Esophagus (tissue), 2 donors: Measurements from ENCODE around the gene MAOA. TPM values are rescaled to one million over a fixed set of nuclear protein-coding genes. Genes with fewer than 3 reads are reported as not detected.

ENCODE experiments used
- H3K27ac ChIP-seq, 2 donors: one replicate each; pipeline ENCODE4 v1.5.1; 2013; ENCODE audit warnings: low read depth in 2 of 2, mild to moderate bottlenecking in 2 of 2, inconsistent platforms in 1 of 2, low read length in 1 of 2, moderate library complexity in 1 of 2
- H3K27me3 ChIP-seq, 2 donors: one replicate each; pipeline ENCODE4 v1.6.1; 2013; ENCODE audit warnings: low read length in 2 of 2, control low read depth in 1 of 2, mild to moderate bottlenecking in 1 of 2; ENCODE audit not compliant: insufficient read depth in 2 of 2, control insufficient read depth in 1 of 2
- H3K36me3 ChIP-seq, 2 donors: one replicate each; pipeline ENCODE4 v1.6.1; 2013; ENCODE audit warnings: low read length in 1 of 2; ENCODE audit not compliant: control insufficient read depth in 2 of 2, insufficient read depth in 2 of 2
- H3K4me1 ChIP-seq, 2 donors: one replicate each; pipeline ENCODE4 v1.6.1; 2013; ENCODE audit warnings: low read length in 1 of 2; ENCODE audit not compliant: control insufficient read depth in 2 of 2, insufficient read depth in 2 of 2
- H3K4me3 ChIP-seq, 2 donors: one replicate each; pipeline ENCODE4 v1.5.1; 2013; ENCODE audit warnings: low read length in 2 of 2, mild to moderate bottlenecking in 2 of 2, low read depth in 1 of 2, moderate library complexity in 1 of 2
- H3K9me3 ChIP-seq, 2 donors: one replicate each; pipeline ENCODE4 v1.6.1; 2013; ENCODE audit warnings: mild to moderate bottlenecking in 2 of 2, low read depth in 1 of 2, low read length in 1 of 2, moderate library complexity in 1 of 2; ENCODE audit not compliant: control insufficient read depth in 2 of 2, insufficient read depth in 1 of 2
- WGBS, 2 donors: extraction: QIAGEN DNeasy Blood & Tissue Kit; methylation state at CpG; one replicate each; pipeline ENCODE4 v1.1.7; 2013; 5-methylcytosine and 5-hydroxymethylcytosine counted together
- polyA plus RNA-seq, 2 donors: library from polyadenylated mRNA; stranded (reverse); fragments of 200-250 nt; gene quantifications; one replicate each; pipeline ENCODE4 v1.2.3, GENCODE V29; 2013
- donor health status: healthy with polysubstance abuse.
- donor health status: Bipolar disorder and iron deficiency.

The MAOA gene
- polyA plus RNA-seq, 2 donors = 22.9 to 43.9 TPM

DNA sequence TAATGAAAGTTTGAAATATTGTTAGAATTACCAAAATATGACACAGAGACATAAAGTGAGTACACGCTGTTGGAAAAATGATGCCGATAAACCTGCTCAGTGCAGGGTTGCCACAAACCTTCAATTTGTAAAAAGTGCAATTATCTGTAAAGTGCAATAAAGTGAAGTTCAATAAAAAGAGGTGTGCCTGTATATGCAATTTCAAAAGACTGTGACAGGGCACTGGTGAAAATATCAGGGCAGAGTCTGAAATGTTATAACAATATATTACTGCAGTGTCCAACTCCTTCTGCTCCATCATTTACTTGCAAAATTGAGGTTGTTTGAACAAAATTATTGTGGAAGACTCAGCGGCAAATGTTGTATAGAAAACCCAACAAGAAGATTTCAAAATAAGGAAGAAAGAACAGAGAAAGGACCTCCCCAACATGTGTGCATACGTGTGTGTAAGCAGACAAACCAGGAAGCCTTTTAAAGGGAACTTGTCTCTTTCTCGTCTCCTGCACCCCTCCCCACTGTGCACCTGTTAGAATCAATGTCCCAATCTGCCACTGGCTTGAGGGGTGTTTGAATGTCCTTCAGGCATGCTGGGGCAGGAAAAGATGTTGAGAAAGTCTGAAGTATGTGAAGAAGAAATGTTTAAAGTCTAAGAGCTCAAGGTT is 130.0 kb downstream of the MAOA start:
- peaks cover 0 to 7% of the 10 kb centered on the region in 2 donors for H3K27me3 ChIP-seq
- H3K27ac ChIP-seq = no peak overlapping the region
- no peaks in the 10 kb centered on the region for H3K36me3 ChIP-seq
- H3K4me1 ChIP-seq = no peaks in the 10 kb centered on the region
- no peaks in the 10 kb centered on the region for H3K9me3 ChIP-seq
- WGBS, 2 donors = 79 to 90% methylated on average over 5 of the region's 5 CpGs
- H3K4me3 ChIP-seq = no peak overlapping the region

Other genes with a start within 250 kb of the MAOA start
- gene MAOB, start 226.2 kb downstream of the MAOA start, polyA plus RNA-seq = 1 to 10 TPM; 1.6 to 7.5 TPM